ENCODE measurements around the gene TRABD2B. TPM values are rescaled to one million over a fixed set of nuclear protein-coding genes. Genes with fewer than 3 reads are reported as not detected.

TRABD2B gene
- total RNA-seq, 3 donors from 2014 or later (not counting 1 experiment from before 2014, with no cell fraction given): not detected

DNA sequence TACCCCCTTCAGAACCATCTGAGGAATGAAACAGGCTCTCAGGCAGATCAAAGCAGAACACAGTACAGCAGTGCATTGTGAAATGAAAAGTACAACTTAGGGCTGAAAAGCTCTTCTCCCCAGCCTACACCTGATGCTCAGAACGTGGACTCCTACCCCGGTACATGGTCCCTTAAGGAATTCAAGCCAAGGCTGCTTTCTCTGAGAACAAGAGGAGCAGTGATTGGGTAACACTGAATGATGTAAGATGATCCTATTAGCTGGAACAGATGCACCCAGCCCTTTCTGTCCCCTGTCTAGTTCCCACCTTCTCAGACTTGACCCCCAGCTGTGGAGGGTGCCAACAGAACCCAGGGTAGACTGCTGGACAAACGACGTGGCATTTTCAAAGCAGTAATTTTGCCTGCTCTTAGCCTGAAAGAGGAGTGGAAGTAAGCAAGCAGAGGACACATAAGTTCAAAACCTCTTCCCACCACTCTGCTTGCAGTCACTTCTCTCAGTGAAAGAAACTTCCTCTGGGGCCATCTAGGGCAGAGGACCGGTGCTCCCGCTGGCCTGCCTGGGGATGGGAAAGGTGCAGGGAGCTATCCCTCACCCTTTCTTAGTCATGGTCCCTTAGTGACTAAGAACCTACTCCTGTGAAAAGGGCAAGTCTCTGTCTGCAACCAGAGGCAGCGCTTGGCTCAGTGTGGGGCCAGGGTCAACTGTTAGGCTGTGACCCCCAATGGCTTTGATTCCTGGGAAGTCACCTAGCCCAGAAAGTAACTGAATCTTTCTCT, 72.7 kb downstream of the TRABD2B start:
- no peak overlapping the region for H3K27ac Mint-ChIP-seq
- H3K36me3 Mint-ChIP-seq: no peaks in the 10 kb centered on the region
- Histone ChIP-seq H3K27ac (ENCODE audit: low read length) (no peak overlapping the region), H3K9me3 (ENCODE audit: control insufficient read depth, insufficient read depth, low read length) (no peaks in the 10 kb centered on the region), H3K4me1 (ENCODE audit: control insufficient read depth, insufficient read depth, low read length) (no peaks in the 10 kb centered on the region), H3K27me3 (ENCODE audit: control insufficient read depth, insufficient read depth, low read length) (peaks cover 2% of the 10 kb centered on the region), H3K36me3 (ENCODE audit: control insufficient read depth, insufficient read depth, low read length) (no peaks in the 10 kb centered on the region), H3K4me3 (ENCODE audit: low read length) (no peak overlapping the region)
- H3K9me3 Mint-ChIP-seq: no peaks in the 10 kb centered on the region
- DNase-seq (no peak), ATAC-seq (no peak)
- no peak overlapping the region for H3K4me3 Mint-ChIP-seq
- TF ChIP-seq, protein P1, sequence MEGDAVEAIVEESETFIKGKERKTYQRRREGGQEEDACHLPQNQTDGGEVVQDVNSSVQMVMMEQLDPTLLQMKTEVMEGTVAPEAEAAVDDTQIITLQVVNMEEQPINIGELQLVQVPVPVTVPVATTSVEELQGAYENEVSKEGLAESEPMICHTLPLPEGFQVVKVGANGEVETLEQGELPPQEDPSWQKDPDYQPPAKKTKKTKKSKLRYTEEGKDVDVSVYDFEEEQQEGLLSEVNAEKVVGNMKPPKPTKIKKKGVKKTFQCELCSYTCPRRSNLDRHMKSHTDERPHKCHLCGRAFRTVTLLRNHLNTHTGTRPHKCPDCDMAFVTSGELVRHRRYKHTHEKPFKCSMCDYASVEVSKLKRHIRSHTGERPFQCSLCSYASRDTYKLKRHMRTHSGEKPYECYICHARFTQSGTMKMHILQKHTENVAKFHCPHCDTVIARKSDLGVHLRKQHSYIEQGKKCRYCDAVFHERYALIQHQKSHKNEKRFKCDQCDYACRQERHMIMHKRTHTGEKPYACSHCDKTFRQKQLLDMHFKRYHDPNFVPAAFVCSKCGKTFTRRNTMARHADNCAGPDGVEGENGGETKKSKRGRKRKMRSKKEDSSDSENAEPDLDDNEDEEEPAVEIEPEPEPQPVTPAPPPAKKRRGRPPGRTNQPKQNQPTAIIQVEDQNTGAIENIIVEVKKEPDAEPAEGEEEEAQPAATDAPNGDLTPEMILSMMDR (IDR thresholded peaks at IDR 0.05): no peak
- intact Hi-C loops (cut with micrococcal nuclease): no loop called here
- 52% methylated on average over 7 of the region's 7 CpGs for WGBS (ENCODE audit: insufficient coverage)
- H3K4me1 Mint-ChIP-seq: no peaks in the 10 kb centered on the region
- H3K27me3 Mint-ChIP-seq (ENCODE audit: low read depth in 2 of 2): peaks cover 17 to 32% of the 10 kb centered on the region in 2 donors

DNA sequence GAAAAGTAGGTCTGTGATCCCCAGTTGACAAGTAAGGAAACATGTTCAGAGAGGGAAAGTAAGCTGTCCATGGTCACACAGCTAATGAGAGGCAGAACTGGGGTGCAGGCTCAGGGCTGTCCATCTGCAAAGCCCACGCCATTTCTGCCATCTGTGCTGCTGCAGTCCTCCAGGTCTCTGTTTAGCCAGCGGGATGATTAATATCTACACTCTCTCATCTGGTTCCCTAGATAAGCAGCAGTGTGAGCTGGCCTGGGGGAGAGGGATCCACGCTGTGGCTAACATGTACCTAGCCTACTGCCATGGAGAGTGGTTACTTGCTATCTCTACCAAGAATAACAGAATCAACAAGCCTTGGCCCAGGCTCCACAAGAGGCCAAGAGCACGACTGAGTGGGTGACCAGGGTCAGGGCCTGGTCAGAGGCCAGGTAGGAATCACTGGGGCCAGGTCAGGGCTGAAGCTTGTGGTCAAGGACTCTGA, 75.2 kb downstream of the TRABD2B start:
- Mint-ChIP-seq H3K9me3 (no peaks in the 10 kb centered on the region), H3K4me1 (no peaks in the 10 kb centered on the region), H3K27me3 (ENCODE audit: low read depth in 2 of 2) (peaks cover 14 to 32% of the 10 kb centered on the region in 2 donors), H3K4me3 (no peak overlapping the region), H3K36me3 (no peaks in the 10 kb centered on the region), H3K27ac (no peak overlapping the region)
- ATAC-seq (no peak), DNase-seq (no peak)
- Histone ChIP-seq H3K27me3 (ENCODE audit: control insufficient read depth, insufficient read depth, low read length) (peaks cover 2% of the 10 kb centered on the region), H3K27ac (ENCODE audit: low read length) (no peak overlapping the region), H3K4me1 (ENCODE audit: control insufficient read depth, insufficient read depth, low read length) (no peaks in the 10 kb centered on the region), H3K4me3 (ENCODE audit: low read length) (no peak overlapping the region), H3K9me3 (ENCODE audit: control insufficient read depth, insufficient read depth, low read length) (no peaks in the 10 kb centered on the region), H3K36me3 (ENCODE audit: control insufficient read depth, insufficient read depth, low read length) (no peaks in the 10 kb centered on the region)
- WGBS (ENCODE audit: insufficient coverage): 73% methylated on average over 4 of the region's 4 CpGs
- TF ChIP-seq, protein P1 (IDR thresholded peaks at IDR 0.05): no peak
- intact Hi-C loops (cut with micrococcal nuclease): no loop called here

DNA sequence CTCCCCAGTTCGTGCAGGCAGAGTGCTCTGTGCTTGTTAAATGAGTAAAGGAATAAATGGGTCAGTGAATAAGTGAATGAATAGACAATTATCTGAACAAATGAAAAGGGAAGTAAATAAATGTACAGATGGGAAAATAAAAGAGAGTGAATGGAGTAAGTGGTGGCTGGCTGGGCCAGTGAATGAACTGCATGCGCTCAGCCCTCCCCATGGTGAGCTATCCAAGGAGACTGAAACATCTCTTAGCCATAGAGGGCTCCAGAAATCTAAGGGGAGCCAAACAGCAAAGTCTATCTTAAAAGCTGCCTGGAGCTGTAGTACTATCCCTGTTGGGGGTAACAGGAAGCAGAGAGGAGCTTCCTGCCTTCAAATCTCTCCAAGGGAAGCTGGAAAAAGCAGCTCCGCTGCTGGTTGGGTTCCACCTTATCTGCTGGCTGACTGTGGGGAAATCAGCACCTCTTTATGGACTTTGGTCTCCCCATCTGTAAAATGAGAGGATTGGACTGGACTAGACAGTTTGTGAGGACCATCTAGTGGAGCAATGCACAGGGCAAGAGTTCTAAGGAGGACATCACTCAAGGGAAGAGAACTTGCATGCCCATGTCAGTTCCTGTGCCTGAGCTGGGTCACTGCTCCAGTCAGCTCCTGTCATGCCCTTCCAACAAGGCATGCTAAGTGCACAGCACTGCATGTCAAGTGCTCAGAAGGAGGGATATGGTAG, 77.9 kb downstream of the TRABD2B start:
- no peaks in the 10 kb centered on the region for H3K36me3 Mint-ChIP-seq
- Histone ChIP-seq H3K4me3 (ENCODE audit: low read length) (no peak overlapping the region), H3K4me1 (ENCODE audit: control insufficient read depth, insufficient read depth, low read length) (no peaks in the 10 kb centered on the region), H3K27me3 (ENCODE audit: control insufficient read depth, insufficient read depth, low read length) (peaks cover 2% of the 10 kb centered on the region), H3K9me3 (ENCODE audit: control insufficient read depth, insufficient read depth, low read length) (no peaks in the 10 kb centered on the region), H3K27ac (ENCODE audit: low read length) (no peak overlapping the region), H3K36me3 (ENCODE audit: control insufficient read depth, insufficient read depth, low read length) (no peaks in the 10 kb centered on the region)
- peaks cover 14 to 18% of the 10 kb centered on the region in 2 donors for H3K27me3 Mint-ChIP-seq (ENCODE audit: low read depth in 2 of 2)
- ATAC-seq (no peak), DNase-seq (no peak)
- WGBS (ENCODE audit: insufficient coverage): 72% methylated on average over 3 of the region's 3 CpGs
- intact Hi-C loops (cut with micrococcal nuclease): no loop called here
- H3K27ac Mint-ChIP-seq: no peak overlapping the region
- H3K9me3 Mint-ChIP-seq: no peaks in the 10 kb centered on the region
- TF ChIP-seq, protein P1 (IDR thresholded peaks at IDR 0.05): no peak
- H3K4me1 Mint-ChIP-seq: no peaks in the 10 kb centered on the region
- H3K4me3 Mint-ChIP-seq: no peak overlapping the region

Measured in natural killer cell (primary cell).